HL-60/S4 treated with phorbol 12-myristate 13-acetate at 8.2 ng/mL for 4 days and 3 days (cell line): ENCODE results near the gene KDM5A.
"Not testable (repeated sequence)": the region's sequence is repeated elsewhere in the genome, so short reads cannot be mapped to it uniquely, and the experiment has no call there.

ENCODE experiments used
- in situ Hi-C: fragments of 300-500 bp; cut with MboI; formaldehyde crosslinking; loops from 2 replicates; pipeline ENCODE4 v1.15.0; 2022; ENCODE audit warnings: low sequenced_read_pairs

The KDM5A gene

GRCh38 chr12:241266-241665, 147.9 kb downstream of the KDM5A start:
- in situ Hi-C loops, result no loop called here

DNA sequence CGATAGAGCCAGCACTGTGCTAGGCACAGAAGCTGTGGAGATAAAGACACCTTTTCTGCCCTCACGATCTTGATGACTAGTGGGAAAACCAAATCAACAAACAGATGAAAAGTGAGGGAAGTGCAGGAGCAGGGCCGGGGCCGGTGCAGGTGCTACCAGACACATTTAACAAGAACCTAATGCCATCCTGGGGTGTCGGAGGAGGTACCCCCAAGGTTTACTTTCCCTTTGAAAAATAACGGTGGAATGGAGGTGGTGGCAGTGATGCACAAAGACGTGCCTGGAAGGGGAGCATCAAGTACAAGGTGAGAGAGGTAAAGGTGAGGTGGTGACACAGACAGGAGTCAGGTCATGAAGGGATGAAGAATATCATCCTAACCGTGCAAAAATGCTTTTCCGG, 148.6 kb downstream of the KDM5A start:
- in situ Hi-C loops, result no loop called here

GRCh38 chr12:238736-239398, 150.3 kb downstream of the KDM5A start:
- in situ Hi-C loops, result no loop called here

DNA sequence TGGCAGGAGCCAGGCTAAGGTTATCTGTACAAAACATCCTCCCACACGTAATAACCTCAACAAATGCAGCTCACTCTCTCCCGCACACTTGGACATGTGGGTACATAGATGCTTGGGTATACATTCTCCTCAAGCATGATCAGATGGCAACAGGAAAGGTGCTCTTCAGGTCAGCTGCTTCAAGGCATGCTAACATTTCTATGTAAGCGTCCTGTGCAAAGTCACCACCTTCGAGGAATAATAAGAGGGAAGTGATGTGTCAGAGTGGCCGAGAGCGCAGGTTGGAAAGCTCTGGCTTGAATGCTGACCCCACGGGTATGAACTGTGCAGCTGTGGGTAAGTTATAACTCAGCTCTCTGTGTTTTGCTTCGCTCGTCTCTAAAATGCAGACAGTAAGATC, 151.0 kb downstream of the KDM5A start:
- in situ Hi-C loops, result no loop called here

DNA sequence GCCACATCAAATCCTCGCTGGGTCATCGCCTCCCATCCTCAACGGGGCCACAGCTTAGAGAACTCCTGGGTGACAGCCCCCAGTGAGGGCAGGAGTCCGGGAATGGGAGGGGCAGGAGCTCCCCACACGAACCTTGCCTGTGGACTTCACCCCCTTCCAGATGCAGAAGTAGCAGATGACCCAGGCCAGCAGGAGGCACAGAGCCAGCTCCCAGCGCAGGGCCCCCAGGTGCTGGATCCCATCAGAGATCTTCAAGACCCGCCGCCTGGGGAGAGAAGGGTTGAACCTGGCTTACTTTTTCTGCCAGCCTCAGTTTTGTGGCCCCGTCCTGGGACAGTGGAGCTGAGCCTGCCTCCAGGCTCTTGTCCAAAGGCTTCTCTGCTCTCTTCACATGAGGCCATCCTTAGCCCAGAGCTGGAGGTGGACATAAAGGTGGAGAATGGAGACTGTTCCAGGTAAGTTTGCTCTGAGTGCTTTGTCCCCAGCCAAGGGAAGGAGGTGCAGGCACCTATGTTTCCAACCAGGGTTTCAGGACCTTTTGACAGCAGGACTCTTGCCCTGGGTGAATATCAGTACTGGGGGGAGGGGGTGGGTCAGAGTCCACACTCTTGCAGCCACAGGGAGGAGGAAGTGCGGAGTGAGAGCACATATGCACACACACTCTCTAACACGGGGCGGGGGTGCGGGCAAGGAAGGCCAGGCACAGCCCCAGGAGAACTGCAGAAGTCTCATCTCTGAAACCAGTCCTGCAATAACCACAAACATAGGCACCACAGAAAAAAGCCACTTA, 151.9 kb downstream of the KDM5A start:
- in situ Hi-C loops, result no loop called here

GRCh38 chr12:236445-236844, 152.7 kb downstream of the KDM5A start:
- in situ Hi-C loops, result no loop called here

DNA sequence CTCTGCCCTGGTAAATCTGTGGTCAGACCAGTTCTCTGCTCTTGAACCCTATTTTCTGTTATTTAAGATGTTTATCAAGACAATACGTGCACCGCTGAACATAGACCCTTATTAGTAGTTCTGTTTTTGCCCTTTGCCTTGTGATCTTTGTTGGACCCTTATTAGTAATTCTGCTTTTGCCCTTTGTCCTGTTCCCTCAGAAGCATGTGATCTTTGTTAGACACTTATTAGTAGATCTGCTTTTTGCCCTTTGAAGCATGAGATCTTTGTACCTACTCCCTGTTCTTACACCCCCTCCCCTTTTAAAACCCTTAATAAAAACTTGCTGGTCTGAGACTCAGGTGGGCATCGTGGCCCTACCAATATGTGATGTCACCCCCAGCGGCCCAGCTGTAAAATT, 153.2 kb downstream of the KDM5A start:
- in situ Hi-C loops, result not testable (repeated sequence)

- in situ Hi-C loops, result no loop called here
Observed at GRCh38 chr12:234891-235415, 154.2 kb downstream of the KDM5A start.

DNA sequence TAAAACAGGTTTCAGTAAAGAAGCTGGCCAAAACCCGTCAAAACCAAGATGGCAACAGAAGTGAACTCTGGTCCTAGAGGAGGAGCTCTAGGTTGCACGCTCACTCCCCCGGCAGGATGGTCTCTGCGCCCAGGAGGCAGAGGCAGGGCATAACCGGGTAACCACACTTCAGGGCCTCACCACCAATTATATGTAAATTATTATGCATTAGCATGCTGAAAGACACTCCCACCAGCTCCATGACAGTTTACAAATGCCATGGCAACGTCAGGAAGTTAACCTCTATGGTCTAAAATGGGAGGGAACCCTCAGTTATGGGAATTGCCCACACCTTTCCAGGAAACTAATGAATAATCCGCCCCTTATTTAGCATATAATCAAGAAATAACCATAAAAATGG, 155.1 kb downstream of the KDM5A start:
- in situ Hi-C loops, result no loop called here

- in situ Hi-C loops, result no loop called here
Observed at GRCh38 chr12:233615-233968, 155.5 kb downstream of the KDM5A start.

DNA sequence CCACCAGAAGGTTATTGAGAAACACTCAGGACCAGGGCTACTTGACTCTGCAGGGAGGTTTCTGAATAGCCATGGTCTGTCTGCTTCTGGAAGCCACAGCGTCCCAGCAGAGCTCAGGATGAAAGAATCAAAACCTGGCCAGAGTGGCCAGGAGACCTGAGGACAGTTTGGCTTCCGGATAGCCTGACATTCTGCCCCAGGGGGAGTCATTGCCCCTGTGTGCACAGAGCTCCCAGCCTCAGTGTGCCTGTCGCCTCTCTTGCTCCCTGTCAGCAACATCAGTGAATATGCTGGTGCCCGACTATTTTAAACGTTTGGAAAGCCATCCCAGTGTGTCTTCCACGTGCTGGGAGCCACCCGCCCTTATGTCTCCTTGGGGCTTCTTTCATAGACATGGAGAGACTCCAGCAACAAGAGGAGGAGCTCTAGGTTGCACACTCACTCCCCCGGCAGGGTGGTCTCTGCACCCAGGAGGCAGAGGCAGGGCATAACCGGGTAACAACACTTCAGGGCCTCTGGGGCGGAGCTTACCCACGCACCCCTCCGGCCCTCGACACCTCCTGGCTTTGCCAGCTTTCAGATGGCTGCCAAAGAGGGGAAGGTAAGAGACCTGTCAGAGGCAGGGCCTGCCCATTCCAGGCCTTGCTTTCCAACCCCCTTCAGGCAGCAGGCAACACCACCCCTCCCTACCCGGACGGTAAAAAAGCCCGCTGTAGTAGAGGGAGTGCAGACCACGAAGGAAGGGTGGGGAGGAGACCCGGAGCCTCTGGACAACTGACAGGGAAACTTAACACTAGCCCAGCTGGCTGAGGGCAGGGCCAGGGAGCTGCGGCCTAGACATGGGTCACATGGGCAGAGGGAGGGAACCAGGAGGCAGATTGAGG, 156.1 kb downstream of the KDM5A start:
- in situ Hi-C loops, result no loop called here

DNA sequence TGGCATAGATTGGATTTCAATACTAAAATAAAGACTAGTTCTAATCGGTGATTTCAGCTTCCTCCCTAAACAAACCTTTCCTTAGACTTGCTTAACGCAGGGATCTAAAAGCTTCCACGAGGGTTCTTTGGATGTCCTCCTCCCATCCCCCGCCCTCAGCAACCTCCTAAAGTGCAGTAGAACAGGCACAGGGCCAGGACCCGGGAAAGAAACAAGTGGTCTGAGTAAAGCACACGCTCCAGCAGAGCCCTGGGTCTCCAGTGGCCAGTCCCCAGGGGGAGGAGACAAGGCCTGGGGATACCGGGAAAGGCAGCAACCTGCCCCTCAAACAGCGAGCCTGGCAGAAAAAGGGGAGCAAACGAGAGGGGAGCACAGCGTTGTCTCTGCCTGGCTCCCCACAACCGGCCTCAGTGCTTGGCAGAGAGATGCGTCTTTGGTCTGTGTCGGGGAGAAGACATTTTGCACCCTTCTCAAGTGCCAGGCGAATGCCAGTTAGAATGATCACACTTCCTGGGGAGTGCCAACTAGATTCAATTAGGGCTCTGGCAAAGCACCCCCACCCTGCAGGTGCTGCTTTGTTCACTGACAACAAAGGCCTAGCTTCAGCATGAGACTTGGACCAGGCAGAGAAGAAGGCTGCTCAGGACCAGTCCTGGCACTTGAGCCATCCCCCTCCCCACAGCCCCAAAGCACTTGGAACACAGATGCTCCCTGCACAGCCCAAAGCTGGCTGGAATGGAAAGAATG, 158.0 kb downstream of the KDM5A start:
- in situ Hi-C loops, result no loop called here
